Prostate gland (tissue), 2 donors: ENCODE results near the gene ZNF100.
A peak's percentile ranks its signal among the peaks of the same experiment; 100 is the strongest.

Experiments used
- POLR2AphosphoS5 ChIP-seq: sonication (generic); formaldehyde crosslinking; IDR thresholded peaks from one replicate; pipeline ENCODE4 v1.6.1; 2017; ENCODE audit warnings: antibody characterized with exemption
- TF ChIP-seq, protein P1 (sequence below), 4 experiments: fragments of 200-600 bp in 2 of 4; fragments of 450-650 bp in 2 of 4; sonication (generic) in 2 of 4; IDR thresholded peaks; 1 replicate in 3 of 4; 2 replicates in 1 of 4; pipeline ENCODE4 v1.5.1; 2016 to 2019; ENCODE audit warnings: antibody characterized with exemption in 4 of 4, mild to moderate bottlenecking in 2 of 4, moderate library complexity in 2 of 4

- TF ChIP-seq POLR2AphosphoS5, result no peak
- TF ChIP-seq, protein P1, sequence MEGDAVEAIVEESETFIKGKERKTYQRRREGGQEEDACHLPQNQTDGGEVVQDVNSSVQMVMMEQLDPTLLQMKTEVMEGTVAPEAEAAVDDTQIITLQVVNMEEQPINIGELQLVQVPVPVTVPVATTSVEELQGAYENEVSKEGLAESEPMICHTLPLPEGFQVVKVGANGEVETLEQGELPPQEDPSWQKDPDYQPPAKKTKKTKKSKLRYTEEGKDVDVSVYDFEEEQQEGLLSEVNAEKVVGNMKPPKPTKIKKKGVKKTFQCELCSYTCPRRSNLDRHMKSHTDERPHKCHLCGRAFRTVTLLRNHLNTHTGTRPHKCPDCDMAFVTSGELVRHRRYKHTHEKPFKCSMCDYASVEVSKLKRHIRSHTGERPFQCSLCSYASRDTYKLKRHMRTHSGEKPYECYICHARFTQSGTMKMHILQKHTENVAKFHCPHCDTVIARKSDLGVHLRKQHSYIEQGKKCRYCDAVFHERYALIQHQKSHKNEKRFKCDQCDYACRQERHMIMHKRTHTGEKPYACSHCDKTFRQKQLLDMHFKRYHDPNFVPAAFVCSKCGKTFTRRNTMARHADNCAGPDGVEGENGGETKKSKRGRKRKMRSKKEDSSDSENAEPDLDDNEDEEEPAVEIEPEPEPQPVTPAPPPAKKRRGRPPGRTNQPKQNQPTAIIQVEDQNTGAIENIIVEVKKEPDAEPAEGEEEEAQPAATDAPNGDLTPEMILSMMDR (IDR thresholded peaks at IDR 0.05), result peak; percentile 17 to 70 (median 52)
Measured at GRCh38 chr19:21698215-21698614, 69.2 kb downstream of the ZNF100 start.
